IMR-90 (cell line): ENCODE data around the gene P4HA1. TPM values are rescaled to one million over a fixed set of nuclear protein-coding genes. Genes with fewer than 3 reads are reported as not detected.
A peak's percentile ranks its signal among the peaks of the same experiment; 100 is the strongest.

ENCODE experiments used
- ATAC-seq: fragments of 200-7000 bp; cut with Tn5 transposase; 2 replicates; pipeline ENCODE4 v1.9.1; 2020; ENCODE audit warnings: low read depth, mild to moderate bottlenecking, moderate library complexity
- BruUV-seq: library from RNA; stranded (reverse); fragments of 400-500 nt; replicated peaks from 2 replicates; lab custom pipeline; 2021; lab: Mats Ljungman, UMichigan
- CTCF ChIA-PET: fragments of 300-600 bp; formaldehyde crosslinking; extraction: SDS; loops from one replicate; lab custom pipeline; 2021; ENCODE audit warnings: antibody characterized with exemption; lab: Yijun Ruan, JAX
- POLR2A ChIA-PET: fragments of 300-600 bp; sonication (Branson Sonifier 250); formaldehyde crosslinking; loops from one replicate; lab custom pipeline; 2022; ENCODE audit warnings: antibody characterized with exemption; ENCODE audit not compliant: unreplicated experiment; lab: Charles Lee
- DNase-seq: peaks from one replicate; pipeline ENCODE4 v3.0.0; 2013
- H2AFZ ChIP-seq: replicated peaks from 2 replicates; pipeline ENCODE3; 2013; ENCODE audit warnings: low read length, mild to moderate bottlenecking; ENCODE audit not compliant: poor library complexity
- H2AK5ac ChIP-seq: 2 replicates; pipeline ENCODE4 v1.6.1; 2013; ENCODE audit warnings: low read depth, low read length, inconsistent platforms
- H2AK9ac ChIP-seq: replicated peaks from 2 replicates; pipeline ENCODE3; 2013; ENCODE audit warnings: mild to moderate bottlenecking, low read depth, low read length, moderate library complexity; ENCODE audit not compliant: poor library complexity
- H2BK120ac ChIP-seq: 2 replicates; pipeline ENCODE4 v1.6.1; 2013; ENCODE audit warnings: low read depth, low read length, inconsistent platforms
- H2BK15ac ChIP-seq: 3 replicates; pipeline ENCODE4 v1.6.1; 2013; ENCODE audit warnings: low read depth, low read length, inconsistent platforms
- H2BK20ac ChIP-seq: 2 replicates; pipeline ENCODE4 v1.6.1; 2013; ENCODE audit warnings: low read depth, mild to moderate bottlenecking, inconsistent platforms, low read length, moderate library complexity
- H2BK5ac ChIP-seq: 2 replicates; pipeline ENCODE4 v1.6.1; 2013; ENCODE audit warnings: mild to moderate bottlenecking, low read depth, low read length, inconsistent platforms; ENCODE audit not compliant: poor library complexity, severe bottlenecking
- H3K14ac ChIP-seq: replicated peaks from 2 replicates; pipeline ENCODE4 v1.6.1; 2013; ENCODE audit warnings: low read depth, low read length, inconsistent platforms
- H3K18ac ChIP-seq: 2 replicates; pipeline ENCODE4 v1.6.1; 2013; ENCODE audit warnings: low read depth, low read length, control low read depth
- H3K23ac ChIP-seq: 2 replicates; pipeline ENCODE4 v1.6.1; 2013; ENCODE audit warnings: low read depth, low read length, inconsistent platforms
- H3K27ac ChIP-seq: 2 replicates; pipeline ENCODE4 v1.5.1; 2013; ENCODE audit warnings: mild to moderate bottlenecking, control low read depth, low read length; ENCODE audit not compliant: insufficient read depth
- H3K27me3 ChIP-seq: 2 replicates; pipeline ENCODE4 v1.6.1; 2013; ENCODE audit warnings: low read length; ENCODE audit not compliant: control insufficient read depth, insufficient read depth
- H3K36me3 ChIP-seq: 2 replicates; pipeline ENCODE4 v1.6.1; 2013; ENCODE audit warnings: low read length, mixed read lengths; ENCODE audit not compliant: control insufficient read depth, insufficient read depth
- H3K4ac ChIP-seq: 2 replicates; pipeline ENCODE4 v1.6.1; 2013; ENCODE audit warnings: low read depth, low read length, inconsistent platforms
- H3K4me1 ChIP-seq: 2 replicates; pipeline ENCODE4 v1.6.1; 2013; ENCODE audit warnings: low read length, mixed read lengths; ENCODE audit not compliant: control insufficient read depth, insufficient read depth
- H3K4me2 ChIP-seq: 2 replicates; pipeline ENCODE4 v1.6.1; 2013; ENCODE audit warnings: low read depth, mild to moderate bottlenecking, control low read depth, low read length, moderate library complexity
- H3K4me3 ChIP-seq: 2 replicates; pipeline ENCODE4 v1.5.1; 2013; ENCODE audit warnings: low read depth, mild to moderate bottlenecking, control low read depth, low read length, moderate library complexity; ENCODE audit not compliant: insufficient read depth
- H3K56ac ChIP-seq: 2 replicates; pipeline ENCODE4 v1.6.1; 2013; ENCODE audit warnings: low read length, inconsistent platforms; ENCODE audit not compliant: insufficient read depth; ENCODE audit errors: extremely low read depth
- H3K79me1 ChIP-seq, 2 experiments: 2 replicates each; pipeline ENCODE4 v1.6.1; 2013; ENCODE audit warnings: low read length in 2 of 2, inconsistent platforms in 1 of 2, low read depth in 1 of 2
- H3K9ac ChIP-seq: 2 replicates; pipeline ENCODE4 v1.6.1; 2013; ENCODE audit warnings: low read depth, low read length, control low read depth
- H3K9me1 ChIP-seq: 2 replicates; pipeline ENCODE4 v1.6.1; 2013; ENCODE audit warnings: low read length, inconsistent platforms; ENCODE audit not compliant: insufficient read depth
- H3K9me3 ChIP-seq: 2 replicates; pipeline ENCODE4 v1.6.1; 2013; ENCODE audit warnings: low read length; ENCODE audit not compliant: control insufficient read depth, insufficient read depth
- H4K20me1 ChIP-seq: 2 replicates; pipeline ENCODE4 v1.6.1; 2013; ENCODE audit warnings: low read length, inconsistent platforms; ENCODE audit not compliant: insufficient read depth
- H4K5ac ChIP-seq: 2 replicates; pipeline ENCODE4 v1.6.1; 2013; ENCODE audit warnings: mild to moderate bottlenecking, low read depth, low read length, control low read depth
- H4K8ac ChIP-seq, 2 experiments: 2 replicates each; pipeline ENCODE4 v1.6.1; 2013; ENCODE audit warnings: low read depth in 2 of 2, low read length in 2 of 2, control low read depth in 1 of 2, inconsistent platforms in 1 of 2
- H4K91ac ChIP-seq: 2 replicates; pipeline ENCODE4 v1.6.1; 2013; ENCODE audit warnings: low read depth, low read length, inconsistent platforms; ENCODE audit not compliant: insufficient read depth
- BHLHE40 ChIP-seq: fragments of 150-350 bp; IDR thresholded peaks from 2 replicates; pipeline ENCODE4 v1.6.1; 2016; ENCODE audit warnings: mild to moderate bottlenecking, low read depth, low read length
- CEBPB ChIP-seq: IDR thresholded peaks from 2 replicates; pipeline ENCODE4 v1.6.1; 2012; ENCODE audit warnings: low read depth, low read length, improper control_type of control experiment
- CTCF ChIP-seq: conservative IDR thresholded peaks from 2 replicates; pipeline ENCODE4 v1.5.1; 2012; ENCODE audit warnings: mild to moderate bottlenecking, low read depth, low read length, improper control_type of control experiment
- ELK1 ChIP-seq: fragments of 150-350 bp; IDR thresholded peaks from 2 replicates; pipeline ENCODE4 v1.6.1; 2016; ENCODE audit warnings: low read depth, mild to moderate bottlenecking, low read length, moderate library complexity, borderline replicate concordance
- FOS ChIP-seq: fragments of 150-350 bp; IDR thresholded peaks from 2 replicates; pipeline ENCODE4 v1.6.1; 2016; ENCODE audit warnings: low read depth, low read length
- MAFK ChIP-seq: IDR thresholded peaks from 2 replicates; pipeline ENCODE4 v1.6.1; 2012; ENCODE audit warnings: low read depth, low read length, improper control_type of control experiment
- MXI1 ChIP-seq: IDR thresholded peaks from 2 replicates; pipeline ENCODE4 v1.6.1; 2012; ENCODE audit warnings: low read depth, mild to moderate bottlenecking, low read length, moderate library complexity, borderline replicate concordance
- NFE2L2 ChIP-seq: fragments of 150-350 bp; IDR thresholded peaks from 2 replicates; pipeline ENCODE4 v1.6.1; 2016; ENCODE audit warnings: low read depth, mild to moderate bottlenecking, low read length
- POLR2A ChIP-seq: IDR thresholded peaks from 2 replicates; pipeline ENCODE4 v1.6.1; 2012; ENCODE audit warnings: mild to moderate bottlenecking, low read depth, low read length
- RAD21 ChIP-seq: IDR thresholded peaks from 2 replicates; pipeline ENCODE4 v1.6.1; 2012; ENCODE audit warnings: low read length, improper control_type of control experiment
- RCOR1 ChIP-seq: IDR thresholded peaks from 2 replicates; pipeline ENCODE4 v1.6.1; 2012; ENCODE audit warnings: mild to moderate bottlenecking, low read length, improper control_type of control experiment; ENCODE audit not compliant: insufficient replicate concordance
- RFX5 ChIP-seq: IDR thresholded peaks from 2 replicates; pipeline ENCODE4 v1.8.0; 2012; ENCODE audit warnings: low read depth, mild to moderate bottlenecking, low read length, moderate library complexity
- SMC3 ChIP-seq: fragments of 150-350 bp; IDR thresholded peaks from 2 replicates; pipeline ENCODE4 v1.6.1; 2016; ENCODE audit warnings: low read depth, mild to moderate bottlenecking, antibody characterized with exemption, low read length, moderate library complexity
- USF2 ChIP-seq: fragments of 150-350 bp; IDR thresholded peaks from 2 replicates; pipeline ENCODE4 v1.6.1; 2017; ENCODE audit warnings: mild to moderate bottlenecking, antibody characterized with exemption, low read length, low read depth
- WGBS, 2 experiments: methylation state at CpG; one replicate each; pipeline versions ENCODE4 v1.1.5 to v1.1.7; 2013; ENCODE audit warnings: missing lambda C conversion rate in 2 of 2; ENCODE audit not compliant: insufficient read length in 1 of 2; ENCODE audit errors: extremely low coverage in 2 of 2; 5-methylcytosine and 5-hydroxymethylcytosine counted together
- dilution Hi-C: fragments of 300-500 bp; cut with HindIII; formaldehyde crosslinking; loops from one replicate; pipeline ENCODE4 v1.14.3; 2018; ENCODE audit warnings: low sequenced_read_pairs; ENCODE audit not compliant: unreplicated experiment
- in situ Hi-C: fragments of 300-500 bp; cut with MboI; formaldehyde crosslinking; loops from 3 replicates; pipeline ENCODE4 v1.14.3; 2019; ENCODE audit warnings: low sequenced_read_pairs, inconsistent platforms, mixed read lengths
- intact Hi-C: fragments of 100-400 bp; cut with micrococcal nuclease; formaldehyde crosslinking; loops from 2 replicates; pipeline ENCODE4 v1.10.0; 2022
- polyA plus RNA-seq, 3 experiments: library from polyadenylated mRNA; depleted of rRNA; stranded (reverse); fragments of >200 nt; gene quantifications; 2 replicates each; pipeline ENCODE4 v1.2.3, GENCODE V29; 2012; ENCODE audit warnings: low replicate concordance in 1 of 3
- total RNA-seq: library from RNA; depleted of rRNA; stranded (reverse); fragments of >200 nt; gene quantifications from 2 replicates; pipeline ENCODE4 v1.2.3, GENCODE V29; 2012

P4HA1 gene
- total and polyA plus RNA-seq, 2 of the 4 experiments (the other 2 are of a cell fraction), result 178 to 241 TPM

GRCh38 chr10:73095481-73096021, 1.1 kb downstream of the P4HA1 start:
- Histone ChIP-seq H3K36me3 (no peaks in the 10 kb centered on the region; the same call in 1 of the 2 replicates), H3K79me1 (peaks cover 0 to 12% of the 10 kb centered on the region in 2 experiments; a peak in 2 of 4 replicates), H2AK9ac (peak overlapping the region; percentile 98), H3K4me2 (peak overlapping the region; percentile 48; the same call in 1 of the 2 replicates), H3K4ac (peak overlapping the region; percentile 83), H3K9me3 (no peaks in the 10 kb centered on the region), H4K20me1 (peaks cover 31% of the 10 kb centered on the region), H3K27me3 (no peaks in the 10 kb centered on the region), H4K8ac (peak overlapping the region; percentile 70 to 90), H2BK15ac (no peak overlapping the region), H3K14ac (peak overlapping the region; percentile 92), H3K4me3 (peak overlapping the region; percentile 71), H2BK5ac (peak overlapping the region; percentile 87), H2AFZ (peak overlapping the region; percentile 97), H3K9me1 (no peaks in the 10 kb centered on the region; the same call in 1 of the 2 replicates), H3K27ac (peak overlapping the region; percentile 91), H3K56ac (peak overlapping the region; percentile 98), H3K23ac (peak overlapping the region; percentile 93), H3K4me1 (peaks cover 3% of the 10 kb centered on the region; the same call in 1 of the 2 replicates), H4K5ac (peak overlapping the region; percentile 50; the same call in 1 of the 2 replicates), H3K9ac (peak overlapping the region; percentile 91), H3K18ac (peak overlapping the region; percentile 78; the same call in 1 of the 2 replicates), H4K91ac (peak overlapping the region; percentile 88), H2AK5ac (peak overlapping the region; percentile 10; the same call in 1 of the 2 replicates), H2BK20ac (no peak overlapping the region), H2BK120ac (peak overlapping the region; percentile 31)
- ATAC-seq (peak; percentile 5; the same call in 1 of the 2 replicates), DNase-seq (peak; percentile 82)
- intact Hi-C loops, result loop anchor here (1.0 kb wide), 1 partner anchor 64 kb away; no protein-coding TSS in a partner anchor
- no CpG with 5 or more reads among the region's 14 CpGs for WGBS, 2 experiments
- ChIA-PET POLR2A (interaction anchor here (0.5 to 0.8 kb wide), 11 partner anchors 14 to 776 kb away, joined by 3 to 18 read pairs (median 6); partner anchors contain the start of gene NUDT13), CTCF (interaction anchor here (0.6 to 1.4 kb wide), 3 partner anchors 9 to 1465 kb away, joined by 3 to 6 read pairs (median 4); no protein-coding TSS in a partner anchor)
- dilution Hi-C loops, result no loop called here
- in situ Hi-C loops, result no loop called here
- no TSS peak for BruUV-seq
- no peak for TF ChIP-seq CEBPB
- no peak for TF ChIP-seq FOS
- TF ChIP-seq RAD21, result no peak
- no peak for TF ChIP-seq NFE2L2
- TF ChIP-seq RCOR1, result no peak
- no peak for TF ChIP-seq RFX5
- no peak for TF ChIP-seq ELK1
- TF ChIP-seq SMC3, result no peak
- peak; percentile 52; the same call in 1 of the 2 replicates for TF ChIP-seq MXI1
- TF ChIP-seq BHLHE40, result no peak
- no peak for TF ChIP-seq USF2
- no peak for TF ChIP-seq MAFK
- TF ChIP-seq POLR2A, result peak; percentile 82
- TF ChIP-seq CTCF, result no peak
